Neural progenitor cell (in vitro differentiated cells): ENCODE data around the gene HUNK.

Experiments
- EZH2 ChIP-seq: fragments of 200-600 bp; sonication (generic); IDR thresholded peaks from 2 replicates; pipeline ENCODE4 v1.6.1; 2017; ENCODE audit warnings: antibody characterized with exemption, mild to moderate bottlenecking, moderate library complexity
- EZH2phosphoT487 ChIP-seq: fragments of 200-600 bp; sonication (generic); IDR thresholded peaks from 2 replicates; pipeline ENCODE4 v1.6.1; 2017; ENCODE audit warnings: antibody characterized with exemption
- TF ChIP-seq, protein P1 (sequence below): fragments of 200-600 bp; sonication (generic); IDR thresholded peaks from 2 replicates; pipeline ENCODE4 v1.5.1; 2017; ENCODE audit warnings: antibody characterized with exemption, mild to moderate bottlenecking

GRCh38 chr21:32044205-32045180 lies 171.7 kb downstream of the HUNK start:
- TF ChIP-seq, protein P1, sequence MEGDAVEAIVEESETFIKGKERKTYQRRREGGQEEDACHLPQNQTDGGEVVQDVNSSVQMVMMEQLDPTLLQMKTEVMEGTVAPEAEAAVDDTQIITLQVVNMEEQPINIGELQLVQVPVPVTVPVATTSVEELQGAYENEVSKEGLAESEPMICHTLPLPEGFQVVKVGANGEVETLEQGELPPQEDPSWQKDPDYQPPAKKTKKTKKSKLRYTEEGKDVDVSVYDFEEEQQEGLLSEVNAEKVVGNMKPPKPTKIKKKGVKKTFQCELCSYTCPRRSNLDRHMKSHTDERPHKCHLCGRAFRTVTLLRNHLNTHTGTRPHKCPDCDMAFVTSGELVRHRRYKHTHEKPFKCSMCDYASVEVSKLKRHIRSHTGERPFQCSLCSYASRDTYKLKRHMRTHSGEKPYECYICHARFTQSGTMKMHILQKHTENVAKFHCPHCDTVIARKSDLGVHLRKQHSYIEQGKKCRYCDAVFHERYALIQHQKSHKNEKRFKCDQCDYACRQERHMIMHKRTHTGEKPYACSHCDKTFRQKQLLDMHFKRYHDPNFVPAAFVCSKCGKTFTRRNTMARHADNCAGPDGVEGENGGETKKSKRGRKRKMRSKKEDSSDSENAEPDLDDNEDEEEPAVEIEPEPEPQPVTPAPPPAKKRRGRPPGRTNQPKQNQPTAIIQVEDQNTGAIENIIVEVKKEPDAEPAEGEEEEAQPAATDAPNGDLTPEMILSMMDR: no peak
- no peak for TF ChIP-seq EZH2phosphoT487
- TF ChIP-seq EZH2: no peak
